IMR-90 (cell line): ENCODE data around the gene FRS3. TPM values are rescaled to one million over a fixed set of nuclear protein-coding genes. Genes with fewer than 3 reads are reported as not detected.
A peak's percentile ranks its signal among the peaks of the same experiment; 100 is the strongest.

Experiments
- ATAC-seq: fragments of 200-7000 bp; cut with Tn5 transposase; 2 replicates; pipeline ENCODE4 v1.9.1; 2020; ENCODE audit warnings: low read depth, mild to moderate bottlenecking, moderate library complexity
- BruUV-seq: library from RNA; stranded (reverse); fragments of 400-500 nt; replicated peaks from 2 replicates; lab custom pipeline; 2021; lab: Mats Ljungman, UMichigan
- CTCF ChIA-PET: fragments of 300-600 bp; formaldehyde crosslinking; extraction: SDS; loops from one replicate; lab custom pipeline; 2021; ENCODE audit warnings: antibody characterized with exemption; lab: Yijun Ruan, JAX
- POLR2A ChIA-PET: fragments of 300-600 bp; sonication (Branson Sonifier 250); formaldehyde crosslinking; loops from one replicate; lab custom pipeline; 2022; ENCODE audit warnings: antibody characterized with exemption; ENCODE audit not compliant: unreplicated experiment; lab: Charles Lee
- DNase-seq: peaks from one replicate; pipeline ENCODE4 v3.0.0; 2013
- H2AFZ ChIP-seq: replicated peaks from 2 replicates; pipeline ENCODE3; 2013; ENCODE audit warnings: low read length, mild to moderate bottlenecking; ENCODE audit not compliant: poor library complexity
- H2AK5ac ChIP-seq: 2 replicates; pipeline ENCODE4 v1.6.1; 2013; ENCODE audit warnings: low read depth, low read length, inconsistent platforms
- H2AK9ac ChIP-seq: replicated peaks from 2 replicates; pipeline ENCODE3; 2013; ENCODE audit warnings: mild to moderate bottlenecking, low read depth, low read length, moderate library complexity; ENCODE audit not compliant: poor library complexity
- H2BK120ac ChIP-seq: 2 replicates; pipeline ENCODE4 v1.6.1; 2013; ENCODE audit warnings: low read depth, low read length, inconsistent platforms
- H2BK15ac ChIP-seq: 3 replicates; pipeline ENCODE4 v1.6.1; 2013; ENCODE audit warnings: low read depth, low read length, inconsistent platforms
- H2BK20ac ChIP-seq: 2 replicates; pipeline ENCODE4 v1.6.1; 2013; ENCODE audit warnings: low read depth, mild to moderate bottlenecking, inconsistent platforms, low read length, moderate library complexity
- H2BK5ac ChIP-seq: 2 replicates; pipeline ENCODE4 v1.6.1; 2013; ENCODE audit warnings: mild to moderate bottlenecking, low read depth, low read length, inconsistent platforms; ENCODE audit not compliant: poor library complexity, severe bottlenecking
- H3K14ac ChIP-seq: replicated peaks from 2 replicates; pipeline ENCODE4 v1.6.1; 2013; ENCODE audit warnings: low read depth, low read length, inconsistent platforms
- H3K18ac ChIP-seq: 2 replicates; pipeline ENCODE4 v1.6.1; 2013; ENCODE audit warnings: low read depth, low read length, control low read depth
- H3K23ac ChIP-seq: 2 replicates; pipeline ENCODE4 v1.6.1; 2013; ENCODE audit warnings: low read depth, low read length, inconsistent platforms
- H3K27ac ChIP-seq: 2 replicates; pipeline ENCODE4 v1.5.1; 2013; ENCODE audit warnings: mild to moderate bottlenecking, control low read depth, low read length; ENCODE audit not compliant: insufficient read depth
- H3K27me3 ChIP-seq: 2 replicates; pipeline ENCODE4 v1.6.1; 2013; ENCODE audit warnings: low read length; ENCODE audit not compliant: control insufficient read depth, insufficient read depth
- H3K36me3 ChIP-seq: 2 replicates; pipeline ENCODE4 v1.6.1; 2013; ENCODE audit warnings: low read length, mixed read lengths; ENCODE audit not compliant: control insufficient read depth, insufficient read depth
- H3K4ac ChIP-seq: 2 replicates; pipeline ENCODE4 v1.6.1; 2013; ENCODE audit warnings: low read depth, low read length, inconsistent platforms
- H3K4me1 ChIP-seq: 2 replicates; pipeline ENCODE4 v1.6.1; 2013; ENCODE audit warnings: low read length, mixed read lengths; ENCODE audit not compliant: control insufficient read depth, insufficient read depth
- H3K4me2 ChIP-seq: 2 replicates; pipeline ENCODE4 v1.6.1; 2013; ENCODE audit warnings: low read depth, mild to moderate bottlenecking, control low read depth, low read length, moderate library complexity
- H3K4me3 ChIP-seq: 2 replicates; pipeline ENCODE4 v1.5.1; 2013; ENCODE audit warnings: low read depth, mild to moderate bottlenecking, control low read depth, low read length, moderate library complexity; ENCODE audit not compliant: insufficient read depth
- H3K56ac ChIP-seq: 2 replicates; pipeline ENCODE4 v1.6.1; 2013; ENCODE audit warnings: low read length, inconsistent platforms; ENCODE audit not compliant: insufficient read depth; ENCODE audit errors: extremely low read depth
- H3K79me1 ChIP-seq, 2 experiments: 2 replicates each; pipeline ENCODE4 v1.6.1; 2013; ENCODE audit warnings: low read length in 2 of 2, inconsistent platforms in 1 of 2, low read depth in 1 of 2
- H3K9ac ChIP-seq: 2 replicates; pipeline ENCODE4 v1.6.1; 2013; ENCODE audit warnings: low read depth, low read length, control low read depth
- H3K9me1 ChIP-seq: 2 replicates; pipeline ENCODE4 v1.6.1; 2013; ENCODE audit warnings: low read length, inconsistent platforms; ENCODE audit not compliant: insufficient read depth
- H3K9me3 ChIP-seq: 2 replicates; pipeline ENCODE4 v1.6.1; 2013; ENCODE audit warnings: low read length; ENCODE audit not compliant: control insufficient read depth, insufficient read depth
- H4K20me1 ChIP-seq: 2 replicates; pipeline ENCODE4 v1.6.1; 2013; ENCODE audit warnings: low read length, inconsistent platforms; ENCODE audit not compliant: insufficient read depth
- H4K5ac ChIP-seq: 2 replicates; pipeline ENCODE4 v1.6.1; 2013; ENCODE audit warnings: mild to moderate bottlenecking, low read depth, low read length, control low read depth
- H4K8ac ChIP-seq, 2 experiments: 2 replicates each; pipeline ENCODE4 v1.6.1; 2013; ENCODE audit warnings: low read depth in 2 of 2, low read length in 2 of 2, control low read depth in 1 of 2, inconsistent platforms in 1 of 2
- H4K91ac ChIP-seq: 2 replicates; pipeline ENCODE4 v1.6.1; 2013; ENCODE audit warnings: low read depth, low read length, inconsistent platforms; ENCODE audit not compliant: insufficient read depth
- BHLHE40 ChIP-seq: fragments of 150-350 bp; IDR thresholded peaks from 2 replicates; pipeline ENCODE4 v1.6.1; 2016; ENCODE audit warnings: mild to moderate bottlenecking, low read depth, low read length
- CEBPB ChIP-seq: IDR thresholded peaks from 2 replicates; pipeline ENCODE4 v1.6.1; 2012; ENCODE audit warnings: low read depth, low read length, improper control_type of control experiment
- CTCF ChIP-seq: conservative IDR thresholded peaks from 2 replicates; pipeline ENCODE4 v1.5.1; 2012; ENCODE audit warnings: mild to moderate bottlenecking, low read depth, low read length, improper control_type of control experiment
- FOS ChIP-seq: fragments of 150-350 bp; IDR thresholded peaks from 2 replicates; pipeline ENCODE4 v1.6.1; 2016; ENCODE audit warnings: low read depth, low read length
- MAFK ChIP-seq: IDR thresholded peaks from 2 replicates; pipeline ENCODE4 v1.6.1; 2012; ENCODE audit warnings: low read depth, low read length, improper control_type of control experiment
- MAZ ChIP-seq: IDR thresholded peaks from 2 replicates; pipeline ENCODE4 v1.6.1; 2012; ENCODE audit warnings: low read depth, mild to moderate bottlenecking, low read length, improper control_type of control experiment, moderate library complexity, borderline replicate concordance
- MXI1 ChIP-seq: IDR thresholded peaks from 2 replicates; pipeline ENCODE4 v1.6.1; 2012; ENCODE audit warnings: low read depth, mild to moderate bottlenecking, low read length, moderate library complexity, borderline replicate concordance
- SMC3 ChIP-seq: fragments of 150-350 bp; IDR thresholded peaks from 2 replicates; pipeline ENCODE4 v1.6.1; 2016; ENCODE audit warnings: low read depth, mild to moderate bottlenecking, antibody characterized with exemption, low read length, moderate library complexity
- WGBS, 2 experiments: methylation state at CpG; one replicate each; pipeline versions ENCODE4 v1.1.5 to v1.1.7; 2013; ENCODE audit warnings: missing lambda C conversion rate in 2 of 2; ENCODE audit not compliant: insufficient read length in 1 of 2; ENCODE audit errors: extremely low coverage in 2 of 2; 5-methylcytosine and 5-hydroxymethylcytosine counted together
- dilution Hi-C: fragments of 300-500 bp; cut with HindIII; formaldehyde crosslinking; loops from one replicate; pipeline ENCODE4 v1.14.3; 2018; ENCODE audit warnings: low sequenced_read_pairs; ENCODE audit not compliant: unreplicated experiment
- in situ Hi-C: fragments of 300-500 bp; cut with MboI; formaldehyde crosslinking; loops from 3 replicates; pipeline ENCODE4 v1.14.3; 2019; ENCODE audit warnings: low sequenced_read_pairs, inconsistent platforms, mixed read lengths
- intact Hi-C: fragments of 100-400 bp; cut with micrococcal nuclease; formaldehyde crosslinking; loops from 2 replicates; pipeline ENCODE4 v1.10.0; 2022
- polyA plus RNA-seq, 3 experiments: library from polyadenylated mRNA; depleted of rRNA; stranded (reverse); fragments of >200 nt; gene quantifications; 2 replicates each; pipeline ENCODE4 v1.2.3, GENCODE V29; 2012; ENCODE audit warnings: low replicate concordance in 1 of 3
- total RNA-seq: library from RNA; depleted of rRNA; stranded (reverse); fragments of >200 nt; gene quantifications from 2 replicates; pipeline ENCODE4 v1.2.3, GENCODE V29; 2012

Gene FRS3
- total and polyA plus RNA-seq, 2 of the 4 experiments (the other 2 are of a cell fraction): 0.54 to 3.8 TPM

DNA sequence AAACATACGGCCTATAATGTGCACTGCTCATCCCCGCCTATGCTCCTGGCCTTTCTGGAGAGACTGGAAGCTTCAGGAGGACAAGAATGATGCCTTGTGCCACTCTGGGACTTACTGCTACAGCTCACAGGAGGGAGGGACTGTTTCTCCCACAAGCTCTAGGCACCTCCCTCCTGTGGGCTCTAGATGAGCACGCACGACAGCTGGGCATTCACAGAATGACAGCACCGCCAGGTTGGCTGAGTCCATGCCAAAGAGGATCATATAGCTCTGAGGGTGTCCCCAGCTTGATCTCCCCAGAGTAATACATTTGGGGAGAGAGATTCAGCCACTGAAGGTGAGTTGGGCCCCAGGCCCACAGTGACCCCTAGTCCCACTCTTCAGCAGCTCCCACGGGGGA, 22.4 kb downstream of the FRS3 start:
- Histone ChIP-seq H2AK9ac (peak overlapping the region; percentile 5), H3K4me1 (peaks cover 3% of the 10 kb centered on the region; the same call in 1 of the 2 replicates), H3K9ac (no peak overlapping the region), H3K79me1 (no peaks in the 10 kb centered on the region), H3K36me3 (no peaks in the 10 kb centered on the region), H3K18ac (no peak overlapping the region), H3K14ac (no peak overlapping the region), H3K9me3 (no peaks in the 10 kb centered on the region), H3K9me1 (no peaks in the 10 kb centered on the region; the same call in 1 of the 2 replicates), H3K27me3 (peaks cover 34% of the 10 kb centered on the region), H3K4me2 (no peak overlapping the region), H3K23ac (no peak overlapping the region), H4K20me1 (no peaks in the 10 kb centered on the region), H2BK5ac (no peak overlapping the region), H3K4me3 (no peak overlapping the region), H2BK120ac (no peak overlapping the region), H4K5ac (no peak overlapping the region), H2BK15ac (no peak overlapping the region), H4K8ac (no peak overlapping the region), H3K56ac (no peak overlapping the region), H2AK5ac (no peak overlapping the region), H2BK20ac (no peak overlapping the region), H3K4ac (no peak overlapping the region), H4K91ac (no peak overlapping the region), H2AFZ (no peak overlapping the region), H3K27ac (no peak overlapping the region)
- ATAC-seq: no peak
- intact Hi-C loops (no loop called here), dilution Hi-C loops (no loop called here), in situ Hi-C loops (no loop called here)
- BruUV-seq: no TSS peak
- WGBS, 2 experiments: no CpG with 5 or more reads among the region's 6 CpGs
- POLR2A ChIA-PET: no interaction called here
- TF ChIP-seq CTCF (no peak), MXI1 (no peak), CEBPB (no peak), MAFK (no peak), SMC3 (no peak), BHLHE40 (no peak), MAZ (no peak), FOS (no peak)
- DNase-seq: no peak
- CTCF ChIA-PET: no interaction called here
